Hindlimb muscle (tissue), 1 donor: Measurements from ENCODE around the gene LCE1F. TPM values are rescaled to one million over a fixed set of nuclear protein-coding genes. Genes with fewer than 3 reads are reported as not detected.

Experiments
- DNase-seq: peaks from one replicate; pipeline ENCODE4 v3.0.0-alpha.2; 2013
- polyA plus RNA-seq: library from polyadenylated mRNA; unstranded; fragments of 120-200 nt; gene quantifications from one replicate; pipeline ENCODE4 v1.2.1, GENCODE V29; 2013; ENCODE audit not compliant: insufficient read length

The LCE1F gene
- polyA plus RNA-seq, 1 donor, result not detected

- DNase-seq, result no peak
Measured at GRCh38 chr1:152777510-152778137, 2.7 kb downstream of the LCE1F start.

- DNase-seq, result no peak
Measured at GRCh38 chr1:152783095-152783494, 8.2 kb downstream of the LCE1F start.

GRCh38 chr1:152786077-152786476 is 11.1 kb downstream of the LCE1F start, which contains the start of gene LCE1E:
LCE1E (plus strand) TSS chr1:152786257; CDS start chr1:152787300, 1,043 bp downstream.
- no peak for DNase-seq

- no peak for DNase-seq
Measured at GRCh38 chr1:152795686-152796085, 20.7 kb downstream of the LCE1F start.

- no peak for DNase-seq
Measured at GRCh38 chr1:152796421-152796820, 21.5 kb downstream of the LCE1F start, which contains the start of gene LCE1D. LCE1D (plus strand) TSS chr1:152796721; CDS start chr1:152797795, 1,074 bp downstream.

- DNase-seq, result no peak
Measured at GRCh38 chr1:152801333-152801732, 26.4 kb downstream of the LCE1F start.

- DNase-seq, result no peak
Measured at GRCh38 chr1:152806576-152806975, 31.6 kb downstream of the LCE1F start, which contains the start of gene LCE1C. LCE1C (minus strand) TSS chr1:152806651; CDS start chr1:152805478, 1,173 bp downstream.

- DNase-seq, result no peak
Measured at GRCh38 chr1:152811050-152811449, 36.1 kb downstream of the LCE1F start.

GRCh38 chr1:152811671-152812070 is 36.7 kb downstream of the LCE1F start, which contains the start of gene LCE1B:
LCE1B (plus strand) TSS chr1:152811971; CDS start chr1:152812447, 476 bp downstream.
- DNase-seq, result no peak

- DNase-seq, result no peak
Measured at GRCh38 chr1:152817309-152817708, 42.4 kb downstream of the LCE1F start.

- no peak for DNase-seq
Measured at GRCh38 chr1:152823294-152823693, 48.4 kb downstream of the LCE1F start.

- DNase-seq, result no peak
Measured at GRCh38 chr1:152824964-152825363, 50.0 kb downstream of the LCE1F start.

Other genes with a start within 250 kb of the LCE1F start
- not detected for gene LCE3E, start 208.4 kb upstream of the LCE1F start, polyA plus RNA-seq
- gene LCE3D, start 194.6 kb upstream of the LCE1F start, polyA plus RNA-seq, result not detected
- not detected for gene LCE3C, start 174.9 kb upstream of the LCE1F start, polyA plus RNA-seq
- not detected for gene LCE3B, start 161.3 kb upstream of the LCE1F start, polyA plus RNA-seq
- not detected for gene LCE3A, start 152.0 kb upstream of the LCE1F start, polyA plus RNA-seq
- gene LCE2D, start 111.8 kb upstream of the LCE1F start, polyA plus RNA-seq, result not detected
- gene LCE2C, start 99.9 kb upstream of the LCE1F start, polyA plus RNA-seq, result not detected
- not detected for gene LCE2B, start 89.0 kb upstream of the LCE1F start, polyA plus RNA-seq
- gene LCE2A, start 76.8 kb upstream of the LCE1F start, polyA plus RNA-seq, result not detected
- gene LCE4A, start 67.0 kb upstream of the LCE1F start, polyA plus RNA-seq, result not detected
- gene KPRP, start 17.1 kb upstream of the LCE1F start, polyA plus RNA-seq, result not detected
- gene LCE1E, start 11.1 kb downstream of the LCE1F start, polyA plus RNA-seq, result not detected
- gene LCE1D, start 21.6 kb downstream of the LCE1F start, polyA plus RNA-seq, result not detected
- not detected for gene LCE1C, start 31.5 kb downstream of the LCE1F start, polyA plus RNA-seq
- not detected for gene LCE1B, start 36.8 kb downstream of the LCE1F start, polyA plus RNA-seq
- gene LCE1A, start 52.3 kb downstream of the LCE1F start, polyA plus RNA-seq, result not detected
- gene LCE6A, start 67.7 kb downstream of the LCE1F start, polyA plus RNA-seq, result not detected
- gene LCE7A, start 84.9 kb downstream of the LCE1F start, polyA plus RNA-seq, result not detected
- not detected for gene SMCP, start 103.2 kb downstream of the LCE1F start, polyA plus RNA-seq
- 0.36 TPM for gene IVL, start 133.4 kb downstream of the LCE1F start, polyA plus RNA-seq
- gene SPRR5, start 172.1 kb downstream of the LCE1F start, polyA plus RNA-seq, result not detected
- not detected for gene SPRR4, start 195.5 kb downstream of the LCE1F start, polyA plus RNA-seq
- gene SPRR1A, start 208.9 kb downstream of the LCE1F start, polyA plus RNA-seq, result not detected
- not detected for gene SPRR3, start 226.6 kb downstream of the LCE1F start, polyA plus RNA-seq